ENCODE measurements around the gene TPCN2. TPM values are rescaled to one million over a fixed set of nuclear protein-coding genes. Genes with fewer than 3 reads are reported as not detected.

Gene TPCN2
- total and polyA plus RNA-seq, 2 of the 4 experiments (the other 2 are of a cell fraction): 3.4 to 8.0 TPM

DNA sequence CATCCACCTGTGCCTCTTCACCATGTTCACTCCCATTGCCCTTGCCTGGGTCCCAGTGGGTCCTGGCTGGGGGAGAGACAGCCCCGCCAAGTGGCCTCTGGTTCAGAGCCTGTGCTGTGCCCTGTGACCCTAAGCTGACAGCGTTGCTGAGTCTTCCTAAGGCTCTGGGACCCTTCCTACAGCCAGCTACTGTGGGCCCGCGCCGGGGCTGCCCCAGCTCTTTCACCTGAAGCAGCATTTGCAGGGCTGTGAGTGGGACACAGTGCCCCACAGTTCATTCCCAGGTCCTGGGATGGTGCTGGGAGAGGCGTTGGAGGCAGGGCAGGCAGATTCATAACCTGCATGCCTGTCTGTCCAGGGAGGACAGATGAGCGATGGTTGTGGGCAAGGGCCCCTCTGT is 10.7 kb downstream of the TPCN2 start:
- Histone ChIP-seq H3K4me3 (ENCODE audit: insufficient read depth, low read depth, low read length) (no peak overlapping the region), H2AK9ac (replicated peaks; ENCODE audit: low read depth, low read length, poor library complexity) (no peak overlapping the region), H2BK120ac (ENCODE audit: low read depth, low read length) (no peak overlapping the region), H3K27me3 (ENCODE audit: control insufficient read depth, insufficient read depth, low read length) (no peaks in the 10 kb centered on the region), H3K18ac (ENCODE audit: low read depth, low read length) (no peak overlapping the region), H3K4me1 (ENCODE audit: control insufficient read depth, insufficient read depth, low read length) (no peaks in the 10 kb centered on the region), H4K91ac (ENCODE audit: insufficient read depth, low read depth, low read length) (no peak overlapping the region), H2BK5ac (ENCODE audit: low read depth, low read length, poor library complexity, severe bottlenecking) (no peak overlapping the region), H3K36me3 (ENCODE audit: control insufficient read depth, insufficient read depth, low read length) (peaks cover 51% of the 10 kb centered on the region), H3K4me2 (ENCODE audit: low read depth, low read length) (no peak overlapping the region), H3K56ac (ENCODE audit: extremely low read depth, insufficient read depth, low read length) (no peak overlapping the region), H3K23ac (ENCODE audit: low read depth, low read length) (no peak overlapping the region), H3K14ac (replicated peaks; ENCODE audit: low read depth, low read length) (no peak overlapping the region), H4K8ac (ENCODE audit: low read depth in 2 of 2, low read length in 2 of 2) (no peak overlapping the region), H2AFZ (replicated peaks; ENCODE audit: low read length, poor library complexity) (no peak overlapping the region), H3K9me1 (ENCODE audit: insufficient read depth, low read length) (no peaks in the 10 kb centered on the region), H4K20me1 (ENCODE audit: insufficient read depth, low read length) (peaks cover 26% of the 10 kb centered on the region), H3K9ac (ENCODE audit: low read depth, low read length) (no peak overlapping the region), H2BK15ac (ENCODE audit: low read depth, low read length) (no peak overlapping the region), H2AK5ac (ENCODE audit: low read depth, low read length) (no peak overlapping the region), H3K27ac (ENCODE audit: insufficient read depth, low read length) (no peak overlapping the region), H4K5ac (ENCODE audit: low read depth, low read length) (no peak overlapping the region), H3K79me1 (ENCODE audit: low read depth in 1 of 2, low read length in 2 of 2) (peaks cover 7 to 36% of the 10 kb centered on the region in 2 experiments; a peak in 3 of 4 replicates), H3K9me3 (ENCODE audit: control insufficient read depth, insufficient read depth, low read length) (no peaks in the 10 kb centered on the region), H3K4ac (ENCODE audit: low read depth, low read length) (no peak overlapping the region), H2BK20ac (ENCODE audit: low read depth, low read length) (no peak overlapping the region)
- intact Hi-C loops (cut with micrococcal nuclease): no loop called here
- TF ChIP-seq MXI1 (IDR thresholded peaks at IDR 0.05; ENCODE audit: borderline replicate concordance, low read depth, low read length): no peak
- TF ChIP-seq, protein P1, sequence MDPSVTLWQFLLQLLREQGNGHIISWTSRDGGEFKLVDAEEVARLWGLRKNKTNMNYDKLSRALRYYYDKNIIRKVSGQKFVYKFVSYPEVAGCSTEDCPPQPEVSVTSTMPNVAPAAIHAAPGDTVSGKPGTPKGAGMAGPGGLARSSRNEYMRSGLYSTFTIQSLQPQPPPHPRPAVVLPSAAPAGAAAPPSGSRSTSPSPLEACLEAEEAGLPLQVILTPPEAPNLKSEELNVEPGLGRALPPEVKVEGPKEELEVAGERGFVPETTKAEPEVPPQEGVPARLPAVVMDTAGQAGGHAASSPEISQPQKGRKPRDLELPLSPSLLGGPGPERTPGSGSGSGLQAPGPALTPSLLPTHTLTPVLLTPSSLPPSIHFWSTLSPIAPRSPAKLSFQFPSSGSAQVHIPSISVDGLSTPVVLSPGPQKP (IDR thresholded peaks at IDR 0.05; ENCODE audit: borderline replicate concordance, low read depth, low read length): no peak
- TF ChIP-seq FOS (IDR thresholded peaks at IDR 0.05; ENCODE audit: low read depth, low read length): no peak
- TF ChIP-seq SMC3 (IDR thresholded peaks at IDR 0.05; ENCODE audit: low read depth, low read length): no peak
- ATAC-seq (ENCODE audit: low read depth): no peak
- POLR2A ChIA-PET (ENCODE audit: unreplicated experiment): no interaction called here
- dilution Hi-C loops (cut with HindIII; ENCODE audit: low sequenced_read_pairs, unreplicated experiment): no loop called here
- no peak for DNase-seq
- in situ Hi-C loops (cut with MboI; ENCODE audit: low sequenced_read_pairs): no loop called here
- no TSS peak for BruUV-seq (replicated peaks)
- CTCF ChIA-PET: no interaction called here
- 94% methylated on average over 2 of the region's 7 CpGs; no CpG with 5 or more reads in 1 of the 2 experiments for WGBS, 2 experiments (ENCODE audit: extremely low coverage in 2 of 2, insufficient read length in 1 of 2)

Data from IMR-90 (cell line).